ENCODE measurements around the gene NEDD4L. TPM values are rescaled to one million over a fixed set of nuclear protein-coding genes. Genes with fewer than 3 reads are reported as not detected.

The NEDD4L gene
- total RNA-seq, 3 donors from 2014 or later, result 2.6 to 4.7 (median 2.9) TPM

- Mint-ChIP-seq H3K27me3 (ENCODE audit: low read depth) (peaks cover 1% of the 10 kb centered on the region), H3K9me3 (peaks cover 4% of the 10 kb centered on the region), H3K4me3 (peak overlapping the region; percentile 2), H3K36me3 (ENCODE audit: insufficient read depth) (peaks cover 2% of the 10 kb centered on the region), H3K4me1 (ENCODE audit: low read depth) (peaks cover 50% of the 10 kb centered on the region)
- DNase-seq, result peak; percentile 40
- peak; percentile 49 to 56 for ATAC-seq
Measured at GRCh38 chr18:58310517-58310916, 266.5 kb downstream of the NEDD4L start.

GRCh38 chr18:58311390-58311789 lies 267.4 kb downstream of the NEDD4L start:
- H3K4me3 Mint-ChIP-seq, result no peak overlapping the region
- no peak for DNase-seq
- no peak for ATAC-seq
- H3K36me3 Mint-ChIP-seq (ENCODE audit: insufficient read depth), result no peaks in the 10 kb centered on the region
- peaks cover 1% of the 10 kb centered on the region for H3K27me3 Mint-ChIP-seq (ENCODE audit: low read depth)
- H3K9me3 Mint-ChIP-seq, result no peaks in the 10 kb centered on the region
- peaks cover 58% of the 10 kb centered on the region for H3K4me1 Mint-ChIP-seq (ENCODE audit: low read depth)

- ATAC-seq (no peak), DNase-seq (no peak)
- Mint-ChIP-seq H3K36me3 (ENCODE audit: insufficient read depth) (no peaks in the 10 kb centered on the region), H3K27me3 (ENCODE audit: low read depth) (peaks cover 1% of the 10 kb centered on the region), H3K9me3 (no peaks in the 10 kb centered on the region), H3K4me3 (no peak overlapping the region), H3K4me1 (ENCODE audit: low read depth) (peaks cover 65% of the 10 kb centered on the region)
Measured at GRCh38 chr18:58313491-58314032, 269.5 kb downstream of the NEDD4L start.

- Mint-ChIP-seq H3K27me3 (ENCODE audit: low read depth) (no peaks in the 10 kb centered on the region), H3K4me3 (no peak overlapping the region), H3K36me3 (ENCODE audit: insufficient read depth) (no peaks in the 10 kb centered on the region), H3K9me3 (no peaks in the 10 kb centered on the region), H3K4me1 (ENCODE audit: low read depth) (peaks cover 60% of the 10 kb centered on the region)
- ATAC-seq, result no peak
- no peak for DNase-seq
Measured at GRCh38 chr18:58314284-58314683, 270.3 kb downstream of the NEDD4L start.

- ATAC-seq (no peak), DNase-seq (no peak)
- no peak overlapping the region for H3K4me3 Mint-ChIP-seq
- H3K4me1 Mint-ChIP-seq (ENCODE audit: low read depth), result peaks cover 52% of the 10 kb centered on the region
- no peaks in the 10 kb centered on the region for H3K9me3 Mint-ChIP-seq
- no peaks in the 10 kb centered on the region for H3K36me3 Mint-ChIP-seq (ENCODE audit: insufficient read depth)
- H3K27me3 Mint-ChIP-seq (ENCODE audit: low read depth), result no peaks in the 10 kb centered on the region
Measured at GRCh38 chr18:58315041-58315440, 271.0 kb downstream of the NEDD4L start.

- Mint-ChIP-seq H3K36me3 (ENCODE audit: insufficient read depth) (no peaks in the 10 kb centered on the region), H3K9me3 (no peaks in the 10 kb centered on the region)
- DNase-seq, result no peak
Measured at GRCh38 chr18:58315739-58316215, 271.8 kb downstream of the NEDD4L start.

GRCh38 chr18:58316396-58317342 lies 272.6 kb downstream of the NEDD4L start:
- Mint-ChIP-seq H3K27me3 (ENCODE audit: low read depth) (no peaks in the 10 kb centered on the region), H3K9me3 (no peaks in the 10 kb centered on the region), H3K36me3 (ENCODE audit: insufficient read depth) (no peaks in the 10 kb centered on the region), H3K4me1 (ENCODE audit: low read depth) (peaks cover 42% of the 10 kb centered on the region), H3K4me3 (no peak overlapping the region)
- DNase-seq (no peak), ATAC-seq (peak; percentile 69 to 81)

More at GRCh38 chr18:58315739-58316215, 271.8 kb downstream of the NEDD4L start:
- no peaks in the 10 kb centered on the region for H3K27me3 Mint-ChIP-seq (ENCODE audit: low read depth)
- H3K4me3 Mint-ChIP-seq, result no peak overlapping the region
- no peak for ATAC-seq
- peaks cover 45% of the 10 kb centered on the region for H3K4me1 Mint-ChIP-seq (ENCODE audit: low read depth)

- H3K36me3 Mint-ChIP-seq (ENCODE audit: insufficient read depth), result no peaks in the 10 kb centered on the region
Measured at GRCh38 chr18:58319719-58320118, 275.7 kb downstream of the NEDD4L start.

GRCh38 chr18:58320907-58321561 lies 277.0 kb downstream of the NEDD4L start:
- Mint-ChIP-seq H3K4me3 (no peak overlapping the region), H3K27me3 (ENCODE audit: low read depth) (no peaks in the 10 kb centered on the region), H3K9me3 (no peaks in the 10 kb centered on the region), H3K4me1 (ENCODE audit: low read depth) (peaks cover 26% of the 10 kb centered on the region), H3K36me3 (ENCODE audit: insufficient read depth) (no peaks in the 10 kb centered on the region)
- no peak for ATAC-seq
- no peak for DNase-seq

More at GRCh38 chr18:58319719-58320118, 275.7 kb downstream of the NEDD4L start:
- Mint-ChIP-seq H3K9me3 (no peaks in the 10 kb centered on the region), H3K4me1 (ENCODE audit: low read depth) (peaks cover 34% of the 10 kb centered on the region), H3K4me3 (no peak overlapping the region), H3K27me3 (ENCODE audit: low read depth) (no peaks in the 10 kb centered on the region)
- no peak for DNase-seq
- no peak for ATAC-seq

GRCh38 chr18:58321986-58322385 lies 278.0 kb downstream of the NEDD4L start:
- peaks cover 20% of the 10 kb centered on the region for H3K4me1 Mint-ChIP-seq (ENCODE audit: low read depth)
- no peaks in the 10 kb centered on the region for H3K36me3 Mint-ChIP-seq (ENCODE audit: insufficient read depth)
- H3K27me3 Mint-ChIP-seq (ENCODE audit: low read depth), result no peaks in the 10 kb centered on the region
- ATAC-seq, result peak; percentile 88 to 90
- no peak overlapping the region for H3K4me3 Mint-ChIP-seq
- peak; percentile 38 for DNase-seq
- H3K9me3 Mint-ChIP-seq, result no peaks in the 10 kb centered on the region

- ATAC-seq (peak in 1 of 2 donors; percentile 7), DNase-seq (no peak)
- H3K4me3 Mint-ChIP-seq, result no peak overlapping the region
- H3K9me3 Mint-ChIP-seq, result no peaks in the 10 kb centered on the region
- peaks cover 15% of the 10 kb centered on the region for H3K4me1 Mint-ChIP-seq (ENCODE audit: low read depth)
- no peaks in the 10 kb centered on the region for H3K27me3 Mint-ChIP-seq (ENCODE audit: low read depth)
- no peaks in the 10 kb centered on the region for H3K36me3 Mint-ChIP-seq (ENCODE audit: insufficient read depth)
Measured at GRCh38 chr18:58322464-58322863, 278.4 kb downstream of the NEDD4L start.

- DNase-seq (no peak), ATAC-seq (no peak)
- Mint-ChIP-seq H3K27me3 (ENCODE audit: low read depth) (no peaks in the 10 kb centered on the region), H3K36me3 (ENCODE audit: insufficient read depth) (no peaks in the 10 kb centered on the region), H3K4me3 (no peak overlapping the region), H3K4me1 (ENCODE audit: low read depth) (peaks cover 11% of the 10 kb centered on the region), H3K9me3 (no peaks in the 10 kb centered on the region)
Measured at GRCh38 chr18:58323866-58324762, 280.1 kb downstream of the NEDD4L start.

GRCh38 chr18:58324824-58325480 lies 280.9 kb downstream of the NEDD4L start:
- H3K4me1 Mint-ChIP-seq (ENCODE audit: low read depth), result peaks cover 11% of the 10 kb centered on the region
- H3K27me3 Mint-ChIP-seq (ENCODE audit: low read depth), result no peaks in the 10 kb centered on the region
- no peaks in the 10 kb centered on the region for H3K9me3 Mint-ChIP-seq
- no peak for DNase-seq
- ATAC-seq, result no peak
- no peaks in the 10 kb centered on the region for H3K36me3 Mint-ChIP-seq (ENCODE audit: insufficient read depth)
- no peak overlapping the region for H3K4me3 Mint-ChIP-seq
